ENCODE measurements around the gene TSSC4.
A peak's percentile ranks its signal among the peaks of the same experiment; 100 is the strongest.

TSSC4 gene

DNA sequence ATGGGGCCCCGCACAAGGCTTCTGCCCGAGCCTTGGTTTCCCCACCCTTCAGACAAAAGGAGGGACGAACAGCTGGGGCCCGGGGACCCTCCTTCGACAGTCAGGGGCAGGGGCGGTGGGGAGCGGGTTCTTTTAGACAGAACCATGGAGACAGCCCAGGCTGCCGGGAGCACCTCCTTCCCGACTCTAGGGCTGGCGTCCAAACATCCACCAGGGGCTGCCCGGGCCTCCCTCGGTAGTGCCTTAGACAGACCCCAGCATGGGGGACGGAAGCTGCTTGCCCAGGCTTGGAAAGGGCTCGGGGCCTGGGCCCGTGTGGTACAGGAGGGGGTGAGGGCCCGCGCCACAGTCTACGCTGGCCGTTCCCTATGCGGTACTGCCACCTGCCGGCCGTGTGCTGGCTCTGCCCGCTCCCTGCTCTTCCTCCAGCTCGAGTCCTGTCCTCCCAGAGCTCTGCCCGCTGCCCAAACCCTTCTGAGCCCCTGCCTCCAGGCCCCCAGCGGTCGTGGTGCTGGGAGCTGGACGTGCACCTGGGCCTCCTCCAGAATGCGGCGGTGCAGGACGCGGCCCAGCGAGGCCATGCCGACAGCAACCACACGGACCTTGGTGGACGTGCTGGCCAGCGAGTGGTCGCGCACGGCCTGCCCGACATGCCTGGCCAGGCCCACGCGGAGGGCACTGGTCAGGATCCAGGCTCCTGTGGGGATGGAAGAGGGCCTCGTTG, 20.1 kb downstream of the TSSC4 start:
- peak; percentile 79 for DNase-seq

DNA sequence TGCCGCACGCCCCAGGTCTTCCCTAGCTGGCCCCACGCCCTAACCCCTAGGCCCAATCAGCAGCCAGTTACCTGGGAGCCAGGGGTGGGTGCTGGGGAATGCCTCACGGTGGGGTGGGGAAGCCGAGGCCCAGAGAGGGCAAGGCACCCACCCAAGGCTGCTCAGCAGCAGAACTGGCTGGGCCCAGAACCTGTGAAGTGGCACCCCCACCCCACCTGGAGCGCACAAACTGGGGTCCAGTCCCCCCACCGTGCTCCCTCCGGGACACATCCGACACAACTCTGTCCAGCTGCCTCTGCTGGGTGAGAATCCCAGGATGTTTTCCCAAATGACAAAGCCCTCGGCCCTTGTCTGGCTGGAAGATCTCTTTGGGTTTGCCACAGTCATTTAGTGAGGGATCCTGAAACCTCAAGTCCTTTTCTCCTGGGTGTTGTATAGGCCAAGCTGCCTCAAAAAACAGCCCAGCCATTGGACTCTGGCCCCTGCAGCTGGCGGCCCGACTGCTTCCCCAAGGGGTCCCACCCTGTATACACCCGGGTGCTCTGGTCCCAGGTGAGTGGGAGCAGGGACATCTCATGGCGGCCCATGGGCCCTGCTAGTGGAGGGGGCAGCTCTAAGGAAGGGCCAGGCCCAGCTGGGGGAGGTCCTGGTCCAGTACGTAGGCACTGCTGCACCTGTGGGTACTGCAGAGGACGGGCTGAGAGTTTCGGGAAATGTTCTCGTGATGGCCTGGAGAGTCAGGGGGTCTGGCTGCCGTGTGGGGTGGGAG, 20.9 kb downstream of the TSSC4 start:
- no peak for DNase-seq

DNA sequence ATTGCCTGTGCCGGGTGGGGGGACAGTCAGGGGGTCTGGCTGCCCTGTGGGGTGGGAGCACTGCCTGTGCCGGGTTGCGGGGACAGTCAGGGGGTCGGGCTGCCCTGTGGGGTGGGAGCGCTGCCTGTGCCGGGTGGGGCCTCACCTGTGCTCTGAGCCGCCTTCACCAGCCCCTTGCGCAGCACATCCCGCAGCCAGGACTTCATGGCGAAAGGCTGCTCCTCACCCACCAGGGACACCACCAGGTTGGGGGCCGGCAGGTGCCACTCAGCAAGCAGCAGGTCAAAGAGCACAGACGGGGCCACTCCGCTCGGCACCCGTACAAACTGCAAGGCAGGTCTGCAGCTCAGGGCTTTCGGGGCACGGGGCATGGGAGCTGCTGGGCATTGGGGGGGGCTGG, 21.4 kb downstream of the TSSC4 start:
- no peak for DNase-seq

DNA sequence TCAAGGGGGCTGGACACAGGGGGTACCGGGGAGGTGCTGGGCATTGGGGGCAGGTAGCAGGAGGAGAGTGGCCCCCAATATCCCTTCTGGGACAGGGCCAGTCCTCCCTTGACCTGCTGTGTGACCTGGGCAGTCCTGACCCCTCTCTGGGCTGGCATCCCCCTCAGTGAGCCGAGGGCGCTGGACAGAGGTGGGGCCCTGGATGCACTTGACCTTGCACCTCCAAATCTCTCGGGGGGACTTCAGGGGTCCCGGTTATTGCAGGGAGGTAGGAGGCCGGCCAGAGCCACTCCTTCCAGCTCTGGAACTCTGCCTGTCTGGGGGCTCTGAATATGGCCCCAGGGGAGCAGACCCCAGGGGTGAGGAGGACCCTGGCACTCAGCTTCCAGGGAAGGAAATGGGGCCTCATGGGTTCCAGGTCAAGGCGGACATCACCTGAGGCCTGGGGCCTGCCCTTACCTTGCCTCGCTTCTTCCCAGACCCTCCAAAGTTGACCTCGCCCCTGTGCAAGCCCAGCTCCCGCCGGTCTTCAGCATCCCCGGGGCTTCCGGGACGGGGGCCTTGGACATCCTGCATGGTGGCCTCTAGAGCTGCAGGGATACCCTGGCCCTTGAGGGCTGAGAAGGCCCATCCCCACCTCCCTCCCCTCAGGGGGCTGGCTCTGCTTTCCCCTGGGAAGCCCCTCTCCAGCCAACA, 22.1 kb downstream of the TSSC4 start:
- no peak for DNase-seq

DNA sequence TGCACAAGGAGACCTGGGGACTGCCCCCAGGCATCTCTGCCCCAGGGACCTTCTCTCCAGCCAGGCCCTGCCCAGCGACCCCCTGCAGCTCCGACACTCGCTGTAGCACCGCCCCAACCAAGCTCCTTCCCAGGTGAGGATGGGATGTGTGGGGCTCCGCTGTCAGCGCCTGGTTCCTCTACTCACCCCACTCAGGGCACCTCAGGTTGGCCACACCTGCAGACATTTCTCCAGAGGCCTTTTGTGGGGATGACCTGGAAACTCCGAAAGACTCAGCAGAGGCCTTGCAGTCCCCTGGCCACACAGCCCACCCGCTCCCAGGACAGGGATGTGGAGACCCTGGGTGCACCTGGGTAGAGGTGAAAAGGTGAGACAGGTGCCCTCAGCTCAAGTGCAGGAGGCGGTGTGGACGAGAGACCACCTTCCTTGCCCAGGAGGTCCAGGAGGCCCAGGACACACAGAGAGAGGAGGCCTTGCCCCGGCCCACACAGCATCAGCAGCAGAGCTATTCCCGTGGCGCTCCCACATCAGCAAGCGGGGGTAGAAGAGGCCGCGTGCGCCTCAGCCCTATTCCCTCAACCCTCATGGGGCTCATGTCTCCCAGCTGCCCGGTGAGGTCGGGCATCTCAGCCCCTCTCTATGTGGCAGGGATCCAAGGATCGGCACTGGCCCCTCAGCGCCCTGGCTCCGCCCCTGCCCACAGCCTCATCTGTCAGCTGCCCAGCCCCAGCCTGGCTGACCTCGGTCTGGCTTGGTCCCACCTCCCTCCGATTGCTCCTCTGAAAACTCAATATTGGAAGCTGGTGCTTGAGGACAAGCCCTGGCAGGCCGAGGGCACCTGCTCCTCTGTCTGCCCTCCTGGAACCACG, 22.8 kb downstream of the TSSC4 start:
- no peak for DNase-seq

DNA sequence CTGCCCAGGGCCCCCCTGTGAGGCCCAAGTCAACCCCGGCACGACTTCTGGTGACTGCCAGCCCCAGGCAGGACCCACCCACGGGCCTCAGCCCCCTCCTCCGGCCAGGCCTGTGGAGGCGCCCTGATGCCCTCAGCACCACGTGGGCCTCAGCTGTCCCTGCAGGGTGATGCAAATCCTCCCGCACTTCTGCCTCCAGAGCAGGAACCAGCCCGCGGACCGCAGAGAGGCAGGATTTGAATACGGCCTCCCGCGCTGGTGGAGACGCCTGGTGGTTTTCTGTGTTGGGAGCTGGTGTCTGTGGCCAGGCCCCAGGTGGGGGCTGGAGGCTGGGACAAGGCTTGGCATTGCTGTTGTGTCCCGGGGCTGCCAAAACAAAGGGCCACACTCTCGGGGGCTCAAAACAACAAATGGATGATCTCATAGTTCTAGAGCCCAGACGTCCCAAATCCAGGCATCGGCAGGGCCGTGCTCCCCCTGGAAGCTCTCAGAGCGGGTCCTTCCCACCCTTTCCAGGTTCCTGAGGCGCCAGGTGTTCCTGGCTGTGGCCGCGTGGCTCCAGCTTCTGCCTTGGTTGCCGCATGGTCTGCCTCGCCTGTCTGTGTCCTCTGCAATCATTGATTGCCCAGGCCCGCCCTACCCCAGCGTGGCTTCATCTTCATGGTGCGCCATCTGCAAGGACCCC, 24.4 kb downstream of the TSSC4 start:
- no peak for DNase-seq

DNA sequence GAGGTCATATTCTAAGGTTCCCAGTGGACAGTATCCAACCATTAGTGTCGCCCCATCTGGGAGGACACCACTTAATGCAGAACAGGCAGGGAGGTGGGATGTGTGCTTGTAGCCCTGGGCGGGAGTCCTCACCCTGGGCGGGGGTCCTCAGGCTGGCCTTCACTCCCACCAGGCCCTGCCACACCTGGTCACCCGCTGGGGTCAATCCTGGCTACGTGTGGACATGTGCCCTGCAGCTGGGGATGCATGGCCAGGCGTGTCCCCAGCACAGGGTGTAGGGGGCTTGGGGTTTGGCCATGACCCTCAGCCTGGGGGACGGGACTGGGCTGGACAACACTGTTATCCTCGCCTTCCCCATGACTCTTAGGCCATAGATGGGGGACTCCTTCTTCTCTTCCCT, 25.0 kb downstream of the TSSC4 start:
- DNase-seq = no peak

DNA sequence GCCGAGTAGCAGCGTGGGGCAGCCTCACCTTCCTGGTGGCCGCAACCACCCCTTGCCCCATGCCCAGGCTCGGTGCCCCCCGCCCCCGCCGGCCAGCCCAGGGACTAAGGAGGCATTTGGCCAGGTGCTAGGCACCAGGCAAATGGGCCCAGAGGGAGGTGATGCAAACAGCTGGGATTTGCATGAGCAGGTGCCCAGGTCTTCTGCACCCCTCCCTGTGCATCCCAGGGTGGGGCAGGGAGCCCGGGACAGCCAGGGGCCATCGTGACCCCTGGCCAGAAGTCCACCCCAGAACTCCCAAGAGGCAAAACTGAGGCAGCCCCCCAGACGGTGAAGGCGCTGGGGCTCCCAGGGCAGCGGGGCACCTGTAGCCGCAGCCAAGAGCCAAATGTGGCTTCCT, 25.7 kb downstream of the TSSC4 start:
- DNase-seq = no peak

DNA sequence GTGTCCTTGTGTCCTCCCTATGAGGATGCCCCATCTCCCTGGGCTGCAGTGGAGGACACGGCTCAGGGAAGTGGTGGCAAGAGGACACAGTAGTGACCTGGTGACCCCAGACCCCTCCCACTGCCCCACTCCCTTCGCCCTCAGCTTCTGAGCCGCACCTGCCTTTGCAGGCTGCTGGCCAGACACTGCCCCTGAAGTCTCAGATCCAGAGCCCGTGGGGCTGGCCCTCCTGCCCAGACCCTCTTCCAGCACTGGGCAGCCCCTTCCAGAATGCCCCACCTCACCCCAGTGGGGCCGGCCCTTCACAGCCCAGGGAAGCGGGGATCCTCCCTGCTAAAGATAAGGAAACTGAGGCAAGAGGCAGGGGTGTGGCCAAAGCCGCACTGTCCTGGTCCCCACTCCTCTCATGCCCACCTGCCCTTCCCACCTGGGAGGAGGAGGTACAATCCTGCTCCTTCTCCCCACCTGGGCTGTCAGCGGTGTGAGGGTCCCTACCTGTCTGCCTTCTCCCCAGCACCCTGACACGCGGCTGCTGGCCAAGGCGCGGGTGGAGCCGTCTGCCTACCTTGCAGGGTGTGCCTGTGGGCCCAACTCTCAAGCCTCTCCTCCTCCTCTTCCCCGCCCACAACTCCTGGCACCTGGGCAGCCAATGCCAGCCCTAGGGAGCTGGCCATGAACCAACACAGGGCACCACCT, 26.4 kb downstream of the TSSC4 start:
- no peak for DNase-seq

DNA sequence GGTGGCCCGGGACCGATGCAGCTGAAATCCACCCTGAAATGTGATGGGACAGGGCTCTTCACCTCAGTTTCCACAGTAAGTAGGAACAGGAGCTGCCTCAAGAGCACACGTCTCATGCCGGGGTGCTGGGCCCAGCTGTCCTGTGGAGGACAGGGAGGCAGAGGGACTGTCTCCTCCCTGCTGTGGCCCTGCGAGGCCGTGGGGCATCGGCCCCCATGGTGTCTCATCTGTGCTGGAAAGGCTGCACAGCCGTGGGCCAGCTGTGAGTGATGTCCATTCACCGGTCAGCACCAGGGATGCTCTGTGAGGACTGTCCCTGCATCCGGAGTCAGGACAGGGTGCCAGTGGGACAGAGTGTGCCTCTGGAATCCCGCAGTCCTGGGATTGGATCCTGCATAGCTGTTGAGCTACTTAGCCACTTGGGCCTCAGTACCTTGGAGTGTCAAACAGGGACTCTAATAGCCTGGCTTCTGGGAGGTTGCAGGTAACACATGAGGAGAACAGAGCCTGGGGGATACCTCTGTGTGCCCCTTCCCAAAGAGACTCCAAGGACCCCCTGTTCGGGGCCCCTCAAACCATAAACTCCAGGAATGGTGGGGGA, 27.3 kb downstream of the TSSC4 start:
- DNase-seq = no peak

DNA sequence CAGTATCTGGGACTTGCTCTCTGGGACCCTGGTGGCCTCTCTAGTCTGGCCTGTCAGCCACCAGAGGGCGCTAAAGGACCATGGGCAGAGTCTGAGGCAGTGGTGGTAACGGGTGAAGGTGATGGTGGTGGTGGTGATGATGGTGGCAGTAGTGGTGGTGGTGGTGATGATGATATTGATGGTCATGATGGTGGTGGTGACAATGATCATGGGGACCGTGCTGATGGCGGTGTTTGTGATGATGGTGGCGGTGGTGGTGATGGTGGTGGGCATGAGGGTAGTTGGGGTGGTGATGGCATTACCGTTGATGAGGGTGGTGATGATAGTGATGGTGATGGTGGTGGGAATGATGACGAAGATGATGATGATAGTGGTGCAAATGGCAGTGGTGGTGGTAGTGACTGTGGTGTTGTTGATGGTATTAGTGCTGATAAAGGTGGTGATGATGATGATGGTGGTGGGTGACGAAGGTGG, 27.8 kb downstream of the TSSC4 start:
- DNase-seq = peak; percentile 88

DNA sequence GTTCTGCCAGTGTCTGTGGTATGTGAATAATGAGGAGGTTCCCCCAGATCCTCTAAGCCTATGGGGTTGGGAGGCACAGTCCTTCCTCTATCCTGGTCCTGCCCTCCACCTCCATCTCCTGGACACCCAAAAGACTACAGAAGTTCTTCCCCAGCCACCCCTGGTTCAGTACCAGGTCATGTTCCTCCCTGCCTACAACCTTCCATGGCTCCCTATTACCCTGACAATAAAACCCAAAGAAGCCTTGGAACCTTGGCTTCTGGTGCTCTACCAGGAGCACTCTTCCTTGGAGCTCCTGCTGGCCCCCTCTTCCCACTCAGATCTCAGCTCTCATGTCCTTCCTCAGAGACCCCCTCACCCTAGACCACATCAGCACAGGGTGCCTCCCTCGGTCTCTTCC, 30.8 kb downstream of the TSSC4 start:
- DNase-seq = no peak

DNA sequence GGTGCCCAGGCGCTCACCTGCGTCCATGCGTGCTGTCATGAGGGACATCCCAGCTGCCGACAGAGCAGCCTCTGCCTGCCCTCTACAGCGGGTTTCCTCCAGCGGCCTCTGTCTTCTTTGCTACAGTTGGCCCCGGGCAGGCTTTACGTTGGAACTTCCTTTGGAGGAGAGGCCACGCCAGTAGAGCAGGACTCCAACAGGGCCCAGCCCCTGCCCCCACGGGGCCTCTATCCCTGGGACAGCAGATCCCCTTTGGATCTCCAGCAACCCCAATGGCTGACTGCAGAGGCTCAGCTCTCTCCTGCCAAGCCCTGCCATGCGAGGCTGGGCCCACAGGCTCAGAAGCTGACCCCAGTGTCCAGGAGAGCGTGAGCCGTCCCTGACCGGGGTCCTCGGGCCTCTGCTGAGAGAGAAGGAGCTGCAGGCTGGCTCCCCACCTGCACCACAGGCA, 31.6 kb downstream of the TSSC4 start:
- no peak for DNase-seq

DNA sequence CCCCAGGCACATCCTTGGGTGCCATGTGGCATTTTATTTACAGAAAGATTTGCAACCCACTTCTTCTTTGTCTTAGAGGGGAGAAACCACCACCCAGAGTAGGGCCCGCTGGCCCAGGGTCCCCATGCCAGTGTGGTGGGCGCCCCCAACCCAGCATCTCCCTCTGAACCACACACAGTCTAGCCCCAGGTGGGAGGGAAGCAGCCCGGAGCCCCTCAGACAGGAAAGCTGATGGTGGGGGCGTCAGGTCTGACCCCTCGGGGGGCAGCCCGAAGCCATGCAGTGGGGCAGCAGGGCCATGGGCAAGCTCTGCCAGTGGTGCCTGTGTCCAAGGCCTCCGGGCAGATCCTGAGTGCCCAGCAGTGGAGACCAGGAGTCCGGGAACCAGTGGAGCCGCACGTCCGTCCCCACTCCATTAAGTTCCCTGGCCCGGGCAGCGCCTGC, 32.1 kb downstream of the TSSC4 start:
- no peak for DNase-seq

DNA sequence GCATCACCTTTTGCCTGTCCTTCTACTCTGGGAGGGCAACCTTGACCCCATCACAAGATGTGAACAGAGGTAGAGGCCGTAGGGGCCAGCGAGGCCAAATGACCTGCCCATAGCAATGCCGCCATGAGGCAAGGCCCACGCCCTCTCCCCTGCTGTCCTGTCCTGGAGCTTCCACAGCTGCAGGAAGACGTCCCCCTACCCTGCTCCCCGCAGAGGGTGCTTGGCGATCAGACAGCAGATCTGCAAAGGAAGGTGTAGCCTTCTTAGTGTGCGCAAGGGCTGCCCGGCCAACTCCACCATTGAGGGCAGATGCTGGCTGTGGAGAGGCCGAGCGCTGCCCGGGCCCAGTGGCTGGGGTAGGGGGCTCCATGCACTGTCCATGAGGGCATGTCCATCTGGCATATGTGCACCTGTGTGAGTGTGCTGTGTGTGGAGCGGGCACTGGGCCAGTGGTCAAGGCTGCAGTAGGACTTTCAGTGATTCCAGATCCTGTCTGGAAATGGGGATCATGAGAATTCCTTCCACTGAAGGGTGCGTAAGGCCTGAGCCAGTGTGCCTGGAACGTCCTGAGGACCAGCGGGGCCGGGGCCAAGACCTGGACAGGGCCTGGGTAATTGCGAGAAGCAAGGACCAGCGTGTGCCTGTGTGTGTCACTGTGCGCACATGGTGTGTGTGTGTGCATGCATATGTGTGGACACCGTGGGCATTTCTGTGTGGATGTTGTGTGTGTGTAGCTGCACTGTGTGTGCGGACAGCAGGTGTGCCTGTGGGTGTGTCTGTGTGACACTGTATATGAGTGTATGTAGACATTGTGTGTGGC, 32.8 kb downstream of the TSSC4 start:
- no peak for DNase-seq

DNA sequence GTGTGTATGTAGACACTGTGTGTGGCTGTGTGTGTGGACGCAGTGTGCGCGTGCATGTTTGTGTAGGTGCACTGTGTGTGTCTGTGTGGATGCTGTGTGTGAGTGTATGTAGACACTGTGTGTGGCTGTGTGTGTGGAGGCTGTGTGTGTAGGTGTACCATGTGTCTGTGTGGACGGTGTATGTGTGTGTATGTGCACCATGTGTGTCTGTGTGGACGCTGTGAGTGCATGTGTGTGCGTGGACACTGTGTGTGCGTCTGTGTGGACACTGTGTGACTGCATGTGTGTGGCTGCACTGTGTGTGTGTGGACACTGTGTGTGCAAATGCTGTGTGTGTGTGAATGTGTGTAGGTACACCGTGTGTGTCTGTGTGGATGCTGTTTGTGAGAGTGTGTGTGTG, 33.5 kb downstream of the TSSC4 start:
- DNase-seq = no peak

DNA sequence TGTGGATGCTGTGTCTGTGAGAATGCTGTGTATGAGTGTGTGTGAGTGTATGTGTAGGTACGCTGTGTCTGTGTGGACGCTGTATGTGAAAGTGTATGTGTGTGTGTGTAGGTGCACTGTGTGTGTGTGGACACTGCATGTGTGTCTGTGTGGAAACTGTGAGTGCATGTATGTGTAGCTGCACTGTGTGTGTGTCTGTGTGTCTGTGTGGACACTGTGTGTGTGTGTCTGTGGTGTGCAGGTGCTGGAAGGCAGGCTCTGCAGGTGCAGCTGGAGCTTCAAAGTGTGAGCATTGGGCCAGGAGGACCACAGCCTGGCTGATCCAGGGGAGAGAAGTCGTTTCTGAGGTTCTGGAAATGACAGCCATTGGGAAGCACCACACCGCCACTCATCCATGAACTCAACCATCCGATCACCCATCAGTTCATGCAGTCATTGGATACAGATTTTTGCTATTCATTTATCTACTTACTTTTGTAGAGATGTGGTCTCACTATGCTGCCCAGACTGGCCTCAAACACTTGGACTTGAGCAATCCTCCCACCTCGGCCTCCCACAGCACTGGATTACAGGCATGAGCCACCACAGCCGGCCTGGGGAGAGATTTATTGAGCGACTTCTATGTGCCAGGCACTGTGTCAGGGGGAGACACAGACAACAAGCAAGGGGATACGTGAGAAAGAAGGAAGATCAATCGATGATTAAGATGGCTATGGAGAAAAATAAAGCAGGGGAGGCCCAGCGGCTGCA, 34.1 kb downstream of the TSSC4 start:
- no peak for DNase-seq

DNA sequence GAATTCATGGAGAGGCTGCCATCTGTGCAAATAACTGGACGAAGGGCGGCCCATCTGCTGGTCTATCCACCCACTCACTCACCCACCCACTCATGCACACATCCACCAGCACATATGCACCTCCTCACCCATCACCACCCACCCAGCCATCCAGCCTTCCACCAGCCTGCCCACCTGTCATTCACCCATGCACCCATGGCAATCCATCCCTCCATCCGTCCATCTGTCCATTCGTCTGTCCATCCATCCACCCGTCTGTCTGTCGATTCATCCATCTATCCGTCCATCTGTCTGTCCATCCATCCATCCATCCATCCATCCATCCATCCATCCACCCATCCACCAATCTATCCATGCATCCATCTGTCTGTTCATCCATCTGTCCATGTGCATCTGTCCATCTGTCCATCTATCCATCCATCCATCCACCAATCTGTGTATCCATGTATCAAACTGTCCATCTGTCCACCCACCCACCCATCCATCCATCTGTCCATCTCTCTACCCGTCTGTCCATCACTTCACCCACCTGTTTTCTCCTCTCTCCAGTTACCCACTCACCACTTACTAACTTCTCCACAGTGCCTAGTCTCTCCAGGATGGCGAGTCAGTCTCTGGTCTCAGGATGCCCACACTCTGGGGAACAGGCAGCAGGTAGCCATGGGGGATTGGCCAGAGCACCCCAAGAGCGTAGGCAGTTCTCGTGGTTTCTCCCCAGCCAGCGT, 34.9 kb downstream of the TSSC4 start:
- no peak for DNase-seq

Measured in stimulated activated CD4-positive, alpha-beta T cell treated with anti-CD3 and anti-CD28 coated beads, Interleukin-4, amount 100 ng/mL, for 1 hour (primary cell).